HG02852 (cell line): Measurements from ENCODE around the gene ZC3H10.

Experiments
- ATAC-seq: cut with Tn5 transposase; IDR thresholded peaks from one replicate; pipeline ENCODE4 v1.9.1; 2021; ENCODE audit warnings: mild to moderate bottlenecking, moderate library complexity; ENCODE audit not compliant: unreplicated experiment

The ZC3H10 gene

GRCh38 chr12:56127485-56127887 is 9.4 kb downstream of the ZC3H10 start:
- ATAC-seq: no peak

DNA sequence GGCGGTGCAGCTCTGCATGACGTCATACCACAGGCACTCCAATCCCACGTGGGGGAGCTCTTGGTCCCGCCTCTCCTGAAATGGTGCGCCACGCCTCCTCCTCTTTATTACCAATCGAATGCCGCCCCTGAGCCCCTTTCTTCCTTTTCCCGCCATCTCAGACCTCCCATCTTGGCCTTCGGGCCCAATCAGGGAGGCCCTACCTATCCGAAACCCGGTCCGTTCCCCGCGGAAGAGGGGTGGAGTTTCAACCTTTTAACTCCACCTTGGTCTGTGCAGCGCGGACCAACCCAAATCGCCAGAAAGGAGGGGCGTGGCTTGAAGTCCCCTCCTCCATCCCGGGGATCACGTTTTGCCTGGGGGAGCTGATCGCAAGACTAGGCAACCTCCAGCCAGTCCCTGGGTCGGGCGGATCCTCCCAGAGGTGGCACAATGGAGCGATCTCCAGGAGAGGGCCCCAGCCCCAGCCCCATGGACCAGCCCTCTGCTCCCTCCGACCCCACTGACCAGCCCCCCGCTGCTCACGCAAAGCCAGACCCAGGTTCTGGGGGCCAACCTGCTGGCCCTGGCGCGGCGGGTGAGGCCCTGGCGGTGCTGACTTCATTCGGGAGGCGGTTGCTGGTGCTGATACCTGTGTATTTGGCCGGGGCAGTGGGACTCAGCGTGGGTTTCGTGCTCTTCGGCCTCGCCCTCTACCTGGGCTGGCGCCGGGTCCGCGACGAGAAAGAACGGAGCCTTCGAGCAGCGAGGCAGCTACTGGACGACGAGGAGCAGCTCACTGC is 10.0 kb downstream of the ZC3H10 start, which contains the start of gene ESYT1:
Gene ESYT1, plus strand, starts transcription at position 380 of the 782 bp plus-strand sequence. Its CDS starts 53 bp downstream, at position 433.
- peak; percentile 89 for ATAC-seq

- no peak for ATAC-seq
Measured at GRCh38 chr12:56128670-56129205, 10.7 kb downstream of the ZC3H10 start.

GRCh38 chr12:56129206-56129941 is 11.3 kb downstream of the ZC3H10 start:
- peak; percentile 26 for ATAC-seq

DNA sequence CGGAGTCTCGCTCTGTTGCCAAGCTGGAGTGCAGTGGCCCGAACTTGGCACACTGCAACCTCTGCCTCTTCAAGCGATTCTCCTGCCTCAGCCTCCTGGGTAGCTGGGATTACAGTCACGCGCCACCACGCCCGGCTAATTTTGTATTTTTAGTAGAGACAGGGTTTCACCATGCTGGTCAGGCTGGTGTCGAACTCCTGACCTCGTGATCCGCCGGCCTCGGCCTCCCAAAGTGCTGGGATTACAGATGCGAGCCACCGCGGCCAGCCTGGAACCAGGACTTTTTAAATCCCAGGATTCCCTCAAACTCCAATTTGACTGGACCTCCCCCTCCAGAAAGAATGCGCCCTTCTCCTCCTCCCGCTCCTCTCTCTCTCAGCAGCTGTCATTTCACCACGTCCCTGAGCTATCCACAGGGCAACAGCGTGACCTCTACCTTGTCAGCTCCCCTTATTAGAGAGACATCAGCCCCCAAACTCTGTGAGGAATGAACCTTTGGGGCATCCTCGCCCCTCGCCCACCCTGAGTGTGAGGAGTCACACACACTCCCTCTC is 12.0 kb downstream of the ZC3H10 start:
- ATAC-seq: no peak

- ATAC-seq: no peak
Measured at GRCh38 chr12:56130876-56131275, 12.8 kb downstream of the ZC3H10 start.

DNA sequence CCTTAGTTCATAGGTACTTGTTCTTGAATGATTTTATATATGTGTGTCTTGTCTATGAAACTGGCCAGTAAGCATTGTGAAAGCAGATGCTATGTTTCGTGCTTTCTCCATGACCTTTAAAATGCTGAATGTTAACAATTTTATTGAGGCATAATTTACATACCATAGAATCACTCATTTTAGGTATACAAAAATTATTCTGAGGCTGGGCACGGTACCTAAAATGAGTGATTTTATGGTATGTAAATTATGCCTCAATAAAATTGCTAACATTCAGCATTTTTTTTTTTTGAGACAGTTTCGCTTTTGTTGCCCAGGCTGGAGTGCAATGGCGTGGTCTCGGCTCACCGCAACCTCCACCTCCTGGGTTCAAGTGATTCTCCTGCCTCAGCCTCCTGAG is 16.8 kb downstream of the ZC3H10 start:
- ATAC-seq: no peak

DNA sequence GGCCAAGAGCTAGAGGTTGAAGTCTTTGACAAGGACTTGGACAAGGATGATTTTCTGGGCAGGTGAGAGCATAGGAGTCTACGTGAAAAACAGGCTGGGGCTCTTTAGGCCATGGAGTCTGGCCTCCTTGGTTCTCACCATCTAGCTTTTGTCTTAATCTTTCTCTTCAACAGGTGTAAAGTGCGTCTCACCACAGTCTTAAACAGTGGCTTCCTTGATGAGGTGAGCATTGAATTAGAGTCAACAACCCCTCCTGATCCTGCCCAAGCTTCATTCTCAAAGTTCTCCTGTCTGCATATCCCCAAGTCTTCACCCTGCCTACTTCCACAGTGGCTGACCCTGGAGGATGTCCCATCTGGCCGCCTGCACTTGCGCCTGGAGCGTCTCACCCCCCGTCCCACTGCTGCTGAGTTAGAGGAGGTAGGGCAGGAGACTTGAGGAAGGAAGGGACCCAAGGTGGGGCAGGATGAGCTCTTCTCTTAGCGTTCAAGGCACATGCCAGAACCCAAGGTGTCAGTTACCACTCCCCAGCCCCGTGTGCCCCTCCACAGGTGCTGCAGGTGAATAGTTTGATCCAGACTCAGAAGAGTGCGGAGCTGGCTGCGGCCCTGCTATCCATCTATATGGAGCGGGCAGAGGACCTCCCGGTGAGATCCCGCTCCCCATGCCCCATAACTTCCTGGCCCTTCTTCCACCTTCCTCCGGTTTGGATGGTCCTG is 19.9 kb downstream of the ZC3H10 start:
- ATAC-seq: no peak

GRCh38 chr12:56141946-56142784 is 24.1 kb downstream of the ZC3H10 start:
- no peak for ATAC-seq

GRCh38 chr12:56143217-56143616 is 25.2 kb downstream of the ZC3H10 start:
- ATAC-seq: no peak

DNA sequence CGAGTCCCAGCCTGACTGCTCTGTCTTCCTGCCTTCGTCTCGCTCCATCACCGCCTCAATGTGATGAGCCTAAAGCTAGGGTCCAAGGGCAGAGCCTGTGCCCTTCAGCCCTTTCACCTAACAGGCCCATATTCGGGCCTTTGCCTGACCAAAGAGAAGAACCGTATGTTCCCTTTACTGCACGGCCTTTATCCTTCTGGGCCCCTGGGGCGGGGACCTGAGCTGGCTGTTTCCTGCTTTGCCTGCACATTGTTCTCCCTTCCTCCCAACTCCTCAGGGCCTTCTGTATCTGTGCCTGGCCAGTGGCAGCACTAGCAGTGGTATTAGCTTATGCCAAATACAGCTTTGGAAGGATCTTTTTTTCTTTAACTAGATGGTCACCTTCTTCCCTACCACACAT is 25.8 kb downstream of the ZC3H10 start:
- ATAC-seq: no peak

GRCh38 chr12:56145217-56145616 is 27.2 kb downstream of the ZC3H10 start:
- no peak for ATAC-seq

- no peak for ATAC-seq
Measured at GRCh38 chr12:56146492-56147460, 28.7 kb downstream of the ZC3H10 start.

DNA sequence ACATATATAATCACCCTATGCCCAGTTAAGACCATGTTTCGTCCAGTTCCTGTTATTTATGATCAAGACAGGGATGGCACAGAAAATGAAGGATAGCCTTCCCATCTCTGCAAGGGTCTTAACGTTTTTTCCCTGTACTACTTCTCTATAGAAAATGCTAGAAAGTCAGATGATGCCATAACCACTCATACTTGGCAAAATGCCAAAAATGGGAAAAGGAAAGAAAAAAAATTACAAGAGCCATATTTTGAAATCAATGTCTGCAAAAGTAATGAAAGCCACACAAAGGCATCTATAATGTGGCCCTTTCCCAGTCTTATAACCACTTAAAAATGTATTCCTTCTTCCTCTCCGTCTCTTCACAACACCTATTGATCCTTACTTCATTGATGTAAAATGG is 32.5 kb downstream of the ZC3H10 start:
- ATAC-seq: no peak

GRCh38 chr12:56151672-56152131 is 33.6 kb downstream of the ZC3H10 start:
- ATAC-seq: peak; percentile 37

DNA sequence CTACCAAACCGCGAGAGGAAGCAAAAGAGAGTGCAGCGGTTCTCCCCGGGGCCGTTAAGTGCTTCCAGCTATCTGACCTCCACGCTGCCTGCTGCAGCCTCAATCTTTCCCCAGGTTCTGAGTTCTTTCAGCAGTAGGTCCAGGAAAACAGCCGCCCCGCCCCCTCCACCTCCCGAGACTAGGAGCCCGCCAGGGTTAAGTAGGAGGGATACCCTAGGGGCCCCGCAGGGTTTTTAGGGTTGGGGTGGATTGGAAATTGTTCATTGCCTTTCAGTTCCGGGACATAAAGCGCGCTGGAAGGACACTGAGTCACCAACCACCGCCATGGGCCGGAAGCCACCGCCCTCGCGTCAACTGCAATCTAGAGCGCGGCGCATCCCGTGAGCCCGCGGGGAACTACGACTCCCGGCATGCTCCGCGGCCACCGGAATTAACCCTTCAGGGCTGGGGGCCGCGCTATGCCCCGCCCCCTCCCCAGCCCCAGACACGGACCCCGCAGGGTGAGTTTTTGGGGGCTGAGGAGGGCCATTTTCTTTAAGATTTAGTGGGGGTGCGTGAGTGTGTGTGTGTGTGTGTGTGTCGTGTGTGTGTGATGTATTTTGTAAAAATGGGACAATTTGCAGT is 34.2 kb downstream of the ZC3H10 start, which contains the start of gene MYL6B:
Gene MYL6B, plus strand, starts transcription at position 456 of the 624 bp plus-strand sequence. CDS start 1,332 bp downstream, outside the sequence.
- ATAC-seq: peak; percentile 91

DNA sequence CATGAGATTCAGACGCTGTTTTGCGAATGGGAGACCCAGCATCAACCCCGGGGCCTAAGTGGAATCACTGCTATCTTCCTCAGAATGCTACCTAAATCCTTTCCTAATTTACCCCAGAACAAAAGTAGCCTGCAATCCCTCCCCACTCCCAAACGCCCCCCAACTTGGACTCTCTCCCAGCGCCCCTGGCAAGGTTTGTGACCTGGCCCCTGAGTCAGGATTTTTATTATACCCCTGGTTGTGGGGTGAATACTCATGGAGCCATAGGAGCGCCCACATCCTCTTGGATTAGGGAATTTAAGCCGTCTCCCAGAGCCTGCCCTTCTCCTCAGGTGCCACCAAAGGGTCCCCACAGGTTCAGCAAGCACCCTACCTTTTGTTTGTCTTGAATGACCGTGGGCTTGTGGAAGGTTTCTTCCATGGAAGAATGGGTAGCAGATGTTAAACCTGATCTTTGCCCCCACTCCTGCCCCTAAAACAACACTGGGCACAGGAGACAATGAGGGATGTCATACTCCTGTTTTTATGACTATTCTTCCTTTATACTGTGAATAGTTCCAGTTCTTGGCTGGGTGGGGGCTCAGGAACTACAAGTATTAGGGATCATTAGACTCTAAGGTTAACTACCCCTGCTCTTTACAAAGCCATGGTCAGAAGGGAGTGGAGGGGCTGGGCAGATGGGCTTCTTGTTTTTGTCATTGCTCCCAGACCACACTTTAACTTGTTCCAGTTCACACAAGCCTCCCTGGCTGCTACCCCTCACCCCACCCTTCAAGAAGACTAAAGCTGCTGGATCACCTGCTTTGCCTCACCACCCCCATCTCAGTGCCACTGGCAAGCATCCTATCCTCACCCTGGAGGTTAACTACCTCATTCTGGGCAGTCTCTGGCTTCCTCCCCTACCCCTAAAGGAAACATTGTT is 35.0 kb downstream of the ZC3H10 start:
- ATAC-seq: no peak
